Suppressor macrophage (primary cell): ENCODE measurements around the gene PPIL6.
A peak's percentile ranks its signal among the peaks of the same experiment; 100 is the strongest.
"Not testable (repeated sequence)": the region's sequence is repeated elsewhere in the genome, so short reads cannot be mapped to it uniquely, and the experiment has no call there.

ENCODE experiments used
- DNase-seq, 4 experiments: peaks; one replicate each; pipeline ENCODE4 v3.0.0-alpha.2; 2020 to 2022

Gene PPIL6

DNA sequence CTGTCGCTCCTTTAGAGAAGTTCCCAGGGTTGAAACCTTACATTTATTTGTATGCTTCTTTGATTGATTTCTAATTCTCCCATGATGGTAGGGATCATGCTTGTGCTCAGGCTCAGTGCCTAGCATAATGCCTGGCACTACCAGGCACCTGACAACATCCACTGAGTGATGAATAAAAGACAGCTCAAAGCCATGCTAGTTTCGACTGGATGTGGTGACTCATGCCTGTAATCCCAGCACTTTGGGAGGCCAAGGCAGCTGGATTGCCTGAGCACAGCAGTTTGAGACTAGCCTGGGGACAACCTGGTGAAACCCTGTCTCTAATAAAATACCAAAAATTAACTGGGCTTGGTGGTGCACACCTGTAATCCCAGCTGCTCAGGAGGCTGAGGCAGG lies 46.5 kb downstream of the PPIL6 start:
- DNase-seq = peak in 2 of 4 experiments; percentile 32 to 45

GRCh38 chr6:109393157-109393885 lies 47.1 kb downstream of the PPIL6 start:
- peak in 3 of 4 experiments; percentile 32 to 56 (median 39) for DNase-seq

DNA sequence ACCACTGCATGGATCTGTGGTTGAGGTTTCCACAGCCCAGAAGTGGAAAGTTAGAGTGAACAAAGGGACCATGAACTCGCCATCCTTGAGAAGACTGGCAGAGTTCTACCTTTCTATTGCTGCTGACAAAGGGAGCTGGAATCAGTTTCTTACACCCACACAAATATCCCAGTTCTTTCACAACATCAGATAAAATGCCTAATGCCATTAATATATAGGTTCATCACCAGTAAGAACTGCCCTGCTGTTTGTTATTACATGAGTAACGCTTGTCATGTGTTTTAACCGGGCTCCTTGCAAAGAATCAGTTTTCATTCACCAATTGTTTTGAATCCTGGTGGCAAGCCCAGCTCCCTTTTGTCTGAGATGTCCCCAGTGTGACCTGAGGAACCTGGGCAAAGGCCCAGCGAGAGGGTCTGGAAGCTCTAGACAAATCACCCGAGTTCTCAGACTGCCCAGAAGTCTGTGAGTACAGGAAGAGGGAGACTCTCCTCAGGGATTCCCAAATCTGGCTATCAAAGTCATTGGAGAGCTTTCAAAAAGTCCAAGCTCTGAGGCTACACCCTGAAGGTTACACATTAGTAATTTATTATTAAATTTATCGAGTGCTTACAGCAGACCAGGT lies 50.7 kb downstream of the PPIL6 start:
- no peak for DNase-seq

DNA sequence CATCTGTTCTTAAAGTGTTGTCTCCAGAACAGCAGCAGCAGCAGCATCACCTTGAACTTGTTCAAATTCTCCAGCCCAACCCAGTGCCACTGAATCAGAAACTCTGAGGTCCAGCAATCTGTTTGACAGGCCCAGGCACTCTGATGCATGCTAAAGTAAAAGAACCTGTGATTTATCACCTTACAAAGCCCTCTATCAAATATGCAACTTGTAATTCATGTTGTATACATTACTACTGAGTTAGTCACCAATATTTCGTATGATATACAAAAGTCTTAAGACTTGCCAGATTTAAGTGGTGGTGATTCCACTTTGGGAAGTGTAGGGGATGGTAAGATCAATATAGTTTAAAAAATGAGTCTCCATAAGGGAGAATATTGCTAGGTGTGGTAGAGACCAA lies 52.2 kb downstream of the PPIL6 start:
- DNase-seq = no peak

- DNase-seq = peak in 2 of 4 experiments; percentile 26 to 28
Measured at GRCh38 chr6:109383438-109383940, 56.9 kb downstream of the PPIL6 start.

DNA sequence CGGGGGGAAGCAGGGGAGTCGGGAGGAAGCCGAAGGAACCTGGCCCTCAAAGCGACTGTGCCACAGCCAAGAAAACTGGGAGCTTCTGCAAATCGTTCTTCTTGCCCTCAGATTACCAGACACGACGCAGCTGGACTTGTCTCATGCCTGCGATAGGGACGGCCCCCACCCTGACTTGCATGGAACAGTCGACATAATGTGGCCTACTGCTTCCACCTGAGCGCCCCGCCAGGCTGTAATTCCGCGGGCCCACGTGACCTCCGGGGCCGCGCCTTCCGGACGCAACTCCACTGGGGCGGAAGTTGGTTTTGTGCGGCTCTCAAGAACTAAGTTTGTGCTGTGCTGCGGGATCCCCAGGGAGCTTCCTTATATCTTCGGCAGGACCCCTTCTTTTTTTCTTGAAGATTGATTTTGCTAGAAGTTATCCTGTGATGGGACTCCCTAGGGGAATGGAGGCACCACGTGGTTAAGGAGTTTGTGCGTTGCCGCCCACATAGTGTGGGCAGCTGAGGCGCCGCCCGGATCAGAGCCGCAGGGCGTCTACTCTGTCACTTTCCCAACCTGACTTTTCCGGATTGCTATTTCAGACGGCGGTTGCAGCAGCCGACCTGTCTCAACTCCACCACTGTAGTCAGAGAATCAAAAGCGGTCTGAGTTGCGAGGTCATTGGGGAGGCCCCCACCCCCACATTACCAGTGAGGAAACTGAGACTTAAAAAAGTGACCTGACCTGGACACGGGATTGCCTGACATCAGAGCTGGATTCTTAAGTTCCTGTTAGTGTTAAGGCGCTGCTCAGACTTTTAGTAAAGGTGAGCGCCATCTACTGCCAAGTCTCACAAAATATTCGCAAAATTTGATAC lies 57.6 kb downstream of the PPIL6 start:
- DNase-seq = peak; percentile 93 to 98 (median 96)

- DNase-seq = peak; percentile 97 to 99 (median 98)
Measured at GRCh38 chr6:109381747-109382575, 58.5 kb downstream of the PPIL6 start, which contains the start of gene CD164. Gene CD164, minus strand, starts transcription at chr6:109382467. Its CDS starts 89 bp downstream, at chr6:109382378.

DNA sequence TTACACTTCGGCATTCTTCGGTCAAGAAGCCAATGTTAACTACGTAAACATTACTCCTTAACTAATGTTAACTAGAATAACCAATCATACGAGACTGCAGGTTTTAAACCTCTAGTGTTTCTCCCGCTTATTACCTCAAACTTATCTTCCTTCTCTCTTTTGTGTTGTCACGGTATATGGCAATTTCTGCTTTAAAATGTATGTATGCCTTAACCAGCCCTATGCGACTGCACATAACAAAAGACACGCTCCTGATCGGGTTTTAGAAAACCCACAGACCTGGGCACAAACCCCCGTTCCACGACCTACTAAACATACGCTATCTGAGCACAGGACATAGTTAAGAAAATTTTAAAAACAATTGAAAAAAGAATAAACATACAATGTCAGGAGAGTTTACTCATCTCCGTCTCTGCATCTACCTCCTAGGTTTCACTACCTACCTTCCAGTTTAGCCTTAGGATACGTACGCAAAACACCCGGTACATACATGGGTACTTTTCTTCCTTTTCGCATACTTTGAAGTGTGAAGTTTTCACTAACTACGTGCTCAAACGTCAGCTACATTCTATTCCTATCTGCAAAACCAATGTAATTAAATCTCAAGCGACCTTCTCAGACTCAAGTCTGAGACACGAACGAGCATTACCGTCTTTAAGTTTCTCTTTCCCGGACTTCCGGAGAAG lies 59.2 kb downstream of the PPIL6 start:
- peak in 2 of 4 experiments; percentile 57 to 60 for DNase-seq

GRCh38 chr6:109379711-109380110 lies 60.7 kb downstream of the PPIL6 start:
- no peak for DNase-seq

DNA sequence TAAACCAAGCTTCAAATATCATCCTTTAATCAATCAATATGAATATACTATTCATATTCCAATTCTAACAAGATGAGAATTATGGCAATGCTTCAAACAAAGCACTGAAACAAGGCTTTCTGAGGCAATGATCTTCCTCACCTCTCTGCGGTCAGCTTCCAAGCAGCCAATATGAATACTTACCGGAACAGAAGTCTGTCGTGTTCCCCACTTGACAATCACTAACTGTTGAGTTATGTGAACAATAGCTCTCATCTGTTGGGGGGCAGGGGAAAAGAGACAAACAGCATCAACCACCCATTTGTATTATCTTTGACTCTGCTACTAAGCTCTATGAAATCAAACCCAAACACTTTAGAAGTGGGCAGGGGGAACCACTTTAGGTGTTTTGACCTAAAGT lies 62.7 kb downstream of the PPIL6 start:
- peak in 1 of 4 experiments; percentile 28 for DNase-seq

- peak in 1 of 4 experiments; percentile 29 for DNase-seq
Measured at GRCh38 chr6:109374326-109374892, 66.0 kb downstream of the PPIL6 start.

- DNase-seq = peak; percentile 63 to 89 (median 78)
Measured at GRCh38 chr6:109373762-109374161, 66.7 kb downstream of the PPIL6 start.

DNA sequence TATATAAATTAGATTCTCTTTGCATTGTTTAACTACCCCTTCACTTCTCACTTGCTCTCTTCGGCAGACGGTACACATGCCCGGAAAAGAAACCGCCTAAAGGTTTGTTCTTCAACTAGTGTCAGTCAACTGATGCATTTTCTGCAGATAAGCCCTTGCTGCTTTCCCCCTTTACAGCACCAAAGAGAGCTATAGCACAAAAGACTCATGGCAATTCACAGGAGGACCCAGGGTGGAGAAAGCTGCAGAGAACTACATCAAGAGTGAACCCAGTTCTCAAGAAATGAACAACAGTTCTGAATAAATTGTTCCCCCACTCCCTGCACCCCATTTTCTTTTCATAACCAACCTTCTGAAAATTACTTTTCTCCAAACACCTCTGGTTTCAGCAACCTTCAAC lies 67.1 kb downstream of the PPIL6 start:
- DNase-seq = no peak

GRCh38 chr6:109372130-109372529 lies 68.3 kb downstream of the PPIL6 start:
- DNase-seq = peak in 2 of 4 experiments; percentile 66 to 68

DNA sequence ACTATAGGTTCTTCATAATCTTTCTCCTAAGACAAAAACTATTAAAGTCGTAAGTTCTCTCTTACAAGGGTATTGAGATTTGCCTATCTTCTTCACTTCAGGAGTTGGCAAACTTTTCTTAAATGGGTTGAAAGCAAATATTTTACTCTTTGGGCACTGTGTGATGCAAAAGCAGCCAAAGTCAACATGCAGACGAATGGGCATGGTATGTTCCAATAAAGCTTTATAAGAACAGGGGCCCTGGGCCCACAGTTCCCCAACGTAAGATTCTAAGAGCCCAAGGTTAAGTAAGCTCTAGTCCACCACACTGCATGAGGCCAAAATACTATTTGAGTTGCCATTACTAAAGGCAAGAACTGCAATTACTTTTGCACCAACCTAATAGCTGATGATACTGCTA lies 69.6 kb downstream of the PPIL6 start:
- DNase-seq = no peak

DNA sequence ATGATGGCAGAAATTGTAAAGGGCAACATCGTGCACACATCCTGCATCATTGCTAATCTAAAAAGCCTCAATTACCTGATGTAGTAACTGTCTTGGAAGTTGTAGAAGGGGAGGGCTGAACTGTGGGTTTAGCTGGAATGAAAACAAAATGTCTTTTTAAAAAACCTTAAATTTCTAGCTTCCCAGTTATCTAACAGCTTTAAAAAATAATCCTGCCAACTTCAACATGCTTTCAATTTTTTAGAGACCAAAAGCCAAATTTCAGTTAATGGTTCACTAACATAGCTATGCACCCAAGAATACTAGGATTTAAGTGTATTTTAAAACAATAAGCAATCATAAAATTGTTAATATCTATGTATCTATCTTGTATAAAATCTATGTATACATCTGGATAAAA lies 70.1 kb downstream of the PPIL6 start:
- DNase-seq = no peak

DNA sequence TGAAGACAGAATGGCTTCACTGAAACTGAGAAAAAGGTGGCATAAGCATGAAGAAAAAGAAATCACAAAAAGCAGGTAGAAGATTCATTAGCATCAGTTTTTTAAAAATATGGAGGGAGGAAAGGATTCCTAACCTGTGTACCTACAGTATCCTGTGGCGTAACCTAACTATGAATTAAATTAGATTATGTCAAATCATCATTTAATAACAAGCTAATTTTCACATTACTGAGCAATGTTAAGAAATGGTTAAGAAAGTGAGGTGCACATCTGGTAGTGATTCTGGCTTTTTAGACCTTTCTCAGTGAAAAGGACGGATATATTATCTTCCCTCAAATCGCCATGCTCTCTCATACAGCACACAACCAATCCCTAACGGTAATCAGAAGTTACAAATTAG lies 70.7 kb downstream of the PPIL6 start:
- DNase-seq = no peak

DNA sequence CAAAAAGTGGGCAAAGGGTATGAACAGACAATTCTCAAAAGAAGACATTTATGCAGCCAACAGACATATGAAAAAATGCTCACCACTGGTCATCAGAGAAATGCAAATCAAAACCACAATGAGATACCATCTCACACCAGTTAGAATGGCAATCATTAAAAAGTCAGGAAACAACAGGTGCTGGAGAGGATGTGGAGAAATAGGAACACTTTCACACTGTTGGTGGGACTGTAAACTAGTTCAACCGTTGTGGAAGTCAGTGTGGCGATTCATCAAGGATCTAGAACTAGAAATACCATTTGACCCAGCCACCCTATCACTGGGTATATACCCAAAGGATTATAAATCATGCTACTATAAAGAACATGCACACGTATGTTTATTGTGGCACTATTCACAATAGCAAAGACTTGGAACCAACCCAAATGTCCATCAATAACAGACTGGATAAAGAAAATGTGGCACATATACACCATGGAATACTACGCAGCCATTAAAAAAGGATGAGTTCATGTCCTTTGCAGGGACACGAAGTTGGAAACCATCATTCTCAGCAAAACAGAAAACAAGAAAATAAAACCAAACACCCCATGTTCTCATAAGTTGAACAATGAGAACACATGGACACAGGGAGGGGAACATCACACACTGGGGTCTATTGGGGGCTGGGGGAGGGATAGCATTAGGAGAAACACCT lies 75.9 kb downstream of the PPIL6 start:
- not testable (repeated sequence) for DNase-seq

GRCh38 chr6:109363753-109364152 lies 76.7 kb downstream of the PPIL6 start:
- no peak for DNase-seq
